Neutrophil (primary cell): Measurements from ENCODE around the gene LYSET.
"Not testable (repeated sequence)": the region's sequence is repeated elsewhere in the genome, so short reads cannot be mapped to it uniquely, and the experiment has no call there.

Experiments
- H3K27ac ChIP-seq: fragments of 200-600 bp; sonication (generic); 2 replicates; pipeline ENCODE4 v1.5.1; 2016; ENCODE audit warnings: mild to moderate bottlenecking, moderate library complexity
- H3K27me3 ChIP-seq: fragments of 200-600 bp; sonication (generic); 2 replicates; pipeline ENCODE4 v1.6.0; 2016; ENCODE audit warnings: mild to moderate bottlenecking
- H3K36me3 ChIP-seq: fragments of 200-600 bp; sonication (generic); 2 replicates; pipeline ENCODE4 v1.5.1; 2017
- H3K4me1 ChIP-seq, 2 experiments: fragments of 200-600 bp in 1 of 2; sonication (generic) in 1 of 2; 1 replicate in 1 of 2; 2 replicates in 1 of 2; pipeline versions ENCODE4 v1.5.1 to v1.6.1; 2013 to 2016; ENCODE audit warnings: low read depth in 1 of 2, low read length in 1 of 2, mild to moderate bottlenecking in 1 of 2, moderate library complexity in 1 of 2; ENCODE audit not compliant: control insufficient read depth in 1 of 2, insufficient read depth in 1 of 2
- H3K4me3 ChIP-seq, 2 experiments: fragments of 200-600 bp in 1 of 2; sonication (generic) in 1 of 2; 1 replicate in 1 of 2; 2 replicates in 1 of 2; pipeline ENCODE4 v1.5.1; 2013 to 2016; ENCODE audit warnings: low read depth in 1 of 2, low read length in 1 of 2, mild to moderate bottlenecking in 1 of 2, moderate library complexity in 1 of 2
- H3K9me3 ChIP-seq: fragments of 200-600 bp; sonication (generic); 2 replicates; pipeline ENCODE4 v1.5.1; 2016
- TF ChIP-seq, protein P1 (sequence below): fragments of 200-600 bp; sonication (generic); IDR thresholded peaks from 2 replicates; pipeline ENCODE4 v1.5.1; 2016; ENCODE audit warnings: antibody characterized with exemption

Gene LYSET

DNA sequence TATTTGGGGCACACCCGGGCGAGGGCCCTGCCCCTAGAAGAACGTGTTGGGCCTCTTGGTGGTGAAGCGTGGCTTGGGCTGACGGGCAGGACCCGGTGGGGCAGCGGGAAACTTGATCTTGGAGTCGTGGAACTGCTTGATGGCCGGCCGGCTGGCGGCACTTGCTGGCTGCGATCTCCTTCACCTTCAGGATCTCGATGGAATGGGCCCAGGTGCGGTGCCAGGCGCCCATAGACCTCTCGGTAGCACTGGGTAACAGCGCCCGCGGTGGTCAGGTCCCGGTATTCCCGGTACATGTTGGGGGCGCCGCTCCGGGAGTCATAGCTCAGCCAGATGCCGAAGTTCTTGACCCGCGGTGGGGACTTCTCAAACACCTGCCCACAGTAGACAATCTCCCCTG lies 38.4 kb downstream of the LYSET start:
- TF ChIP-seq, protein P1, sequence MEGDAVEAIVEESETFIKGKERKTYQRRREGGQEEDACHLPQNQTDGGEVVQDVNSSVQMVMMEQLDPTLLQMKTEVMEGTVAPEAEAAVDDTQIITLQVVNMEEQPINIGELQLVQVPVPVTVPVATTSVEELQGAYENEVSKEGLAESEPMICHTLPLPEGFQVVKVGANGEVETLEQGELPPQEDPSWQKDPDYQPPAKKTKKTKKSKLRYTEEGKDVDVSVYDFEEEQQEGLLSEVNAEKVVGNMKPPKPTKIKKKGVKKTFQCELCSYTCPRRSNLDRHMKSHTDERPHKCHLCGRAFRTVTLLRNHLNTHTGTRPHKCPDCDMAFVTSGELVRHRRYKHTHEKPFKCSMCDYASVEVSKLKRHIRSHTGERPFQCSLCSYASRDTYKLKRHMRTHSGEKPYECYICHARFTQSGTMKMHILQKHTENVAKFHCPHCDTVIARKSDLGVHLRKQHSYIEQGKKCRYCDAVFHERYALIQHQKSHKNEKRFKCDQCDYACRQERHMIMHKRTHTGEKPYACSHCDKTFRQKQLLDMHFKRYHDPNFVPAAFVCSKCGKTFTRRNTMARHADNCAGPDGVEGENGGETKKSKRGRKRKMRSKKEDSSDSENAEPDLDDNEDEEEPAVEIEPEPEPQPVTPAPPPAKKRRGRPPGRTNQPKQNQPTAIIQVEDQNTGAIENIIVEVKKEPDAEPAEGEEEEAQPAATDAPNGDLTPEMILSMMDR = no peak
- no peak overlapping the region for H3K27ac ChIP-seq
- H3K27me3 ChIP-seq = no peaks in the 10 kb centered on the region
- H3K4me1 ChIP-seq = no peaks in the 10 kb centered on the region
- no peak overlapping the region for H3K4me3 ChIP-seq
- H3K36me3 ChIP-seq = peaks cover 77% of the 10 kb centered on the region
- H3K9me3 ChIP-seq = no peaks in the 10 kb centered on the region

DNA sequence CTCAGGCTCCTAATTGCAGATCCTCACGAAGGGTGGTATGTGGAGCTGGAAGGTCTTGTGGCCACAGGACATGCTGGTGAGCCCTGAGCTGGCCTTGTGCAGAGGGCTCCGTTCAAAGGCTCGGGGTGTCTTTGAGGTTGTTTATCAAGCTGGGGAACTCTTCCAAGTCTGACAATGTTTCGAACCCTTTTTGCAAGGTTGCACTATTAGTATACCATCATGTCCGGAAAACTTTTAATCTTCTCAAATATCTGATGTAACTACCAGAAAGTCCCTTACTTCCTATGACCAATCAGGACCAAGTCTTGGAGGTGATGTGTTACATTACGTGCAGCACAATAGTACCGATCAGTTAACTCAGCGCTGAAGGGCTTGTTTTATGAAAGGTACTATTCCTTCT lies 43.4 kb downstream of the LYSET start:
- Histone ChIP-seq H3K36me3 (peaks cover 57% of the 10 kb centered on the region), H3K9me3 (no peaks in the 10 kb centered on the region), H3K4me1 (no peaks in the 10 kb centered on the region), H3K27me3 (peaks cover 32% of the 10 kb centered on the region), H3K27ac (no peak overlapping the region), H3K4me3 (no peak overlapping the region)
- TF ChIP-seq, protein P1 = no peak

DNA sequence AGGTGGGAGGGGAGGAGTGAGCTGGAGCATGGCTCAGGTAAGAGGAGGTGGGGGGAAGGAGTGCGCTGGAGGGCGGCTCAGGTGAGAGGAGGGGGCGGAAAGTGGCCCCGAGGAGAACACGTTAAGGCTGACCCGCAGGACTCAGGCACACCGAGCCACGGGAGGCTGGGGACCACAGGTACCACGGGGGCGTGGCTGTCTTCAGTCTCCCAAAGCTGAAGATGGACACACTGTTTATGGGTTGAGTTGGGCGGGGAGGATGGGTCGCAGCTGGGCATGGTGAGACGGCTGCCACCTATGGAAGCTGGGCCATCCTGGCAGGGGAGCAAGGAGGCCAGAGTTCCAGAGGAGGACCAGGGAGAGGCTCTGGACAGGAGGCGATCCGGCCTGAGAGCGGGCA lies 45.4 kb downstream of the LYSET start:
- no peak overlapping the region for H3K4me3 ChIP-seq
- H3K27ac ChIP-seq = no peak overlapping the region
- H3K4me1 ChIP-seq = no peaks in the 10 kb centered on the region
- peaks cover 39% of the 10 kb centered on the region for H3K36me3 ChIP-seq
- no peaks in the 10 kb centered on the region for H3K9me3 ChIP-seq
- TF ChIP-seq, protein P1 = no peak
- H3K27me3 ChIP-seq = peaks cover 43% of the 10 kb centered on the region

DNA sequence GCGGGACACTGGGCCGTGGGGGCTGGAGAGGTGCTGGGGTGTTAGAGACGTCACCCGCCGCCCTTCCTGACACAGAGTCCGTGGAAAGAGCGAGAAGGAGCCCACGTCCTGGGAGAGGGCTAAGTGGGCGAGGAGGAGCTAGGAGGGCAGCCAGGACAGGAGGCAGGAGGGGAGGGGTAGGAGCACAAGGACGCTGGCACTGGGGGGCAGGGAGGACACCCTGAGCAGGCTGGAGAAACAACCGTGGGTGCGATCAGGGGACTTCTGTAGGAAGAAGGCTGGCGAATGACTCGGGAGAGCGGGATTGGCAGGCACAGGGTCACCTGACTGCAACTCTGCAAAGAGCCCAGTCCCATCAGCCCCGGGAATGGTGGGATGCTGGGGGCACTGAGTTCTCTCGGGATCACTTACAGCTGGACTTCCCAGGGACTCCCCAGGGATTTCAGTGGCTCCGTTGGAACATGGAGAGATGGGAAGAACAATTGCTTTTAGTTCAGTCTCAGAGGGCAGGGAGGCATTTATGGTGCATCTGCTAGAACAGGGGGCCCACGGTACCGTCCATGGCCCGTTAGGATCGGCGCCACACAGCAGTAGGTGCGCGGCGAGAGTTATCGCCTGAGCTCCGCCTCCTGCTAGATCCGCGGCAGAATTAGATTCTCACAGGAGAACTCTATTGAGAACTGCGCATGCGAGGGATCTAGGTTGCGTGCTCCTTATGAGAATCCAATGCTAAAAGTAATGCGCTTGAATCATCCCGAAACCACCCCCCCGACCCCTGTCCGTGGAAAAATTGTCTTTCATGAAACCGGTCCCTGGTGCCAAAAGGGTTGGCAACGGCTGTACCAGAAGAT lies 46.2 kb downstream of the LYSET start:
- Histone ChIP-seq H3K27ac (no peak overlapping the region), H3K4me1 (no peaks in the 10 kb centered on the region)
- TF ChIP-seq, protein P1 = no peak

DNA sequence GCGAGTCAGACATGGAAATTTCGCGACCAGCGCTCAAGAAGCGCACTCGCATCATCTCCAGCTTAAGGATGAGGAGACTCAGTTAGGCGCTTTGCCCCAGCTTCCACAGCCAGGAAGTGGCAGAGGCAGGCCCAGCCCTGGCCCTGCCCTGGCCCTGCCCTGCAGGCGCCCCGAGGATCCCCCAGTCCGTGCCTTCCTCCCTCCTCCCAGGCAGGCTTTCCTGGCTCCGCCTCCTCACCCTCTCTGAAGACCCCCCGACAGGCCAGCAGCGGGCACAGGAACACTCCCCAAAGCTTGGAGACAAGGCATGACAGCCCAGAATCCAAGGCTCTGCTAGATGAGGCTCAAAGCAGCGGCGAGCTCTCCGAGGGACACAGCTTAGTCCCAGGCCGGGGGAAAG lies 47.0 kb downstream of the LYSET start:
- Histone ChIP-seq H3K27ac (no peak overlapping the region), H3K9me3 (no peaks in the 10 kb centered on the region), H3K36me3 (peaks cover 26% of the 10 kb centered on the region), H3K4me1 (no peaks in the 10 kb centered on the region), H3K4me3 (no peak overlapping the region), H3K27me3 (peaks cover 43% of the 10 kb centered on the region)
- TF ChIP-seq, protein P1 = no peak

More for the DNA sequence above, 46.2 kb downstream of the LYSET start:
- Histone ChIP-seq H3K4me3 (no peak overlapping the region), H3K9me3 (no peaks in the 10 kb centered on the region), H3K36me3 (peaks cover 31% of the 10 kb centered on the region), H3K27me3 (peaks cover 43% of the 10 kb centered on the region)

DNA sequence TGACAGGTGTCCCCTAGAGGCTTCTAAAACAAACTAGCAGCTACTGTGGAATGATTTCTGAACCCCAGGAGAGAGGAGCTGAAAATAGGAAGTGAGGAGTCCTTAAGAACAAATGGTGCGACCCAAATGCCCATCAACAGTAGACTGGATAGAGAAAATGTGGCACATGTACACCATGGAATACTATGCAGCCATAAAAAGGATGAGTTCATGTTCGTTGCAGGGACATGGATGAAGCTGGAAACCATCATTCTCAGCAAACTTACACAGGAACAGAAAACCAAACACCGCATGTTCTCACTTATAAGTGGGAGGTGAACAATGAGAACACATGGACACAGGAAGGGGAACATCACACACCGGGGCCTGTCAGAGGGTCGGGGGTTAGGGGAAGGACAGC lies 48.0 kb downstream of the LYSET start:
- peaks cover 17% of the 10 kb centered on the region for H3K36me3 ChIP-seq
- not testable (repeated sequence) for H3K9me3 ChIP-seq, H3K4me3 ChIP-seq, H3K4me1 ChIP-seq, H3K27ac ChIP-seq
- peaks cover 43% of the 10 kb centered on the region for H3K27me3 ChIP-seq
